ENCODE results near the gene STPG4. TPM values are rescaled to one million over a fixed set of nuclear protein-coding genes. Genes with fewer than 3 reads are reported as not detected.
A peak's percentile ranks its signal among the peaks of the same experiment; 100 is the strongest.

STPG4 gene
- total RNA-seq, 4 donors from 2014 or later: 1.7 to 5.8 TPM; not detected in 2

DNA sequence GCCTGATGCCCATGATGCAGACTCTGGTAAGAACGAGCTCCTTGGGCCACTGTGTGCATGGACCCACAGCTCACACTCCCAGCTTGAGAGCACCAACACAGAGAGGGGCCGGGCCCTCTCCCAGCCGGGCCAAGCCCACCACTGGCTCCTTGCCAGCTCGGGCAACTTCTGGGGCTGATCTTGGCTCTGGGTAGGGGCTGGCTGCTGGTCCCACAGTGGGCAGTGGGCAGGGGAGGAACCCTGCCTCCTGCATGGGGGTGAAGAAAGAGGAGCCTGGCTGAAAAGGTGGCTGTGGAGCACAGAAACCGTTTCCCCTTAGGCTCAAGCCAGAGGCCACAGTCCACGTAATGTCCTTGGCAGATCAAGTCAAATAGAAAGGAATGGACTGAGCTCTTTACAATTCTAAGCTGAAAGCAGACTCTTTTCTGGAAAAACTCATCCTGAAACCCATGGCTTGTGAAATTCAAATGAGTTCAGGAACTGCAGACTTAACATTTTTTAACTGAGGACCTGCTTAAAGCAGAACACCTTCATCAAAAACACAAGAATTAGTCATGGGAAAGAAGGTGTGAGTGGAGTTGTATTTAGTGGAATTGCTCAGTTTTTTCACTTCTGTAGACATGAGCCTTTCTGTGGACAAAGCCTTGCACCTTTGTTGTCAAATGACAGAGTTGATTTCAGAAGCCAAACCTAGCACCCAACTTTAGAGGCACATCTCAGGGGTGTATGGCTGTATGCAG, 104.9 kb downstream of the STPG4 start:
- H3K4me1 ChIP-seq: peaks cover 0 to 2% (median 0%) of the 10 kb centered on the region in 4 donors
- TF ChIP-seq POLR2A (IDR thresholded peaks at IDR 0.05): no peak
- TF ChIP-seq, protein P1, sequence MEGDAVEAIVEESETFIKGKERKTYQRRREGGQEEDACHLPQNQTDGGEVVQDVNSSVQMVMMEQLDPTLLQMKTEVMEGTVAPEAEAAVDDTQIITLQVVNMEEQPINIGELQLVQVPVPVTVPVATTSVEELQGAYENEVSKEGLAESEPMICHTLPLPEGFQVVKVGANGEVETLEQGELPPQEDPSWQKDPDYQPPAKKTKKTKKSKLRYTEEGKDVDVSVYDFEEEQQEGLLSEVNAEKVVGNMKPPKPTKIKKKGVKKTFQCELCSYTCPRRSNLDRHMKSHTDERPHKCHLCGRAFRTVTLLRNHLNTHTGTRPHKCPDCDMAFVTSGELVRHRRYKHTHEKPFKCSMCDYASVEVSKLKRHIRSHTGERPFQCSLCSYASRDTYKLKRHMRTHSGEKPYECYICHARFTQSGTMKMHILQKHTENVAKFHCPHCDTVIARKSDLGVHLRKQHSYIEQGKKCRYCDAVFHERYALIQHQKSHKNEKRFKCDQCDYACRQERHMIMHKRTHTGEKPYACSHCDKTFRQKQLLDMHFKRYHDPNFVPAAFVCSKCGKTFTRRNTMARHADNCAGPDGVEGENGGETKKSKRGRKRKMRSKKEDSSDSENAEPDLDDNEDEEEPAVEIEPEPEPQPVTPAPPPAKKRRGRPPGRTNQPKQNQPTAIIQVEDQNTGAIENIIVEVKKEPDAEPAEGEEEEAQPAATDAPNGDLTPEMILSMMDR (IDR thresholded peaks at IDR 0.05): no peak
- H3K27ac ChIP-seq: no peak overlapping the region
- H3K4me3 ChIP-seq: no peak overlapping the region
- no peaks in the 10 kb centered on the region for H3K9me3 ChIP-seq
- no peak for DNase-seq
- H3K27me3 ChIP-seq: no peaks in the 10 kb centered on the region
- peaks cover 0 to 71% (median 0%) of the 10 kb centered on the region in 3 donors for H3K36me3 ChIP-seq

DNA sequence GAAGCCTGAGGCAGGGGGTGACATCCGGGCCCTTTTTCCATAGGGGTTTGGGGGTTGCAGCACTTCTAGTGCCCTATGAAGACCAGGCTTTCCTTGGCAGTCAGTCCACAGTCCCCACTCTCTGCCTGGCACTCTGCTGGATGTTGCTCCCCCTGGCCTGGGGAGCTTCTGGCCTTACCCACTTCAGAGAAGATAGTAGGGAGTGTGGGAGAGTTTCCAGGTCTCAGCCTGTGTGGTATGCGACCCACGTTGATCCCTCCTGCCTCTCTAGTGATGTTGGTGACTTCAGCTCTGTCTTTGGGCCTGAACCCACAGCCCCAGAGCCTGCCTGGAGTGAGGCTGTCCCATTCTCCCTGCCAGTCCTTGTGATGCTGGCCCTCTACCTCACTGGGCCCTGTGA, 105.6 kb downstream of the STPG4 start:
- no peak for DNase-seq
- Histone ChIP-seq H3K9me3 (no peaks in the 10 kb centered on the region), H3K4me1 (no peaks in the 10 kb centered on the region), H3K36me3 (peaks cover 0 to 78% (median 0%) of the 10 kb centered on the region in 3 donors), H3K27me3 (no peaks in the 10 kb centered on the region), H3K4me3 (no peak overlapping the region), H3K27ac (no peak overlapping the region)
- TF ChIP-seq, protein P1 (IDR thresholded peaks at IDR 0.05): no peak
- TF ChIP-seq POLR2A (IDR thresholded peaks at IDR 0.05): no peak

DNA sequence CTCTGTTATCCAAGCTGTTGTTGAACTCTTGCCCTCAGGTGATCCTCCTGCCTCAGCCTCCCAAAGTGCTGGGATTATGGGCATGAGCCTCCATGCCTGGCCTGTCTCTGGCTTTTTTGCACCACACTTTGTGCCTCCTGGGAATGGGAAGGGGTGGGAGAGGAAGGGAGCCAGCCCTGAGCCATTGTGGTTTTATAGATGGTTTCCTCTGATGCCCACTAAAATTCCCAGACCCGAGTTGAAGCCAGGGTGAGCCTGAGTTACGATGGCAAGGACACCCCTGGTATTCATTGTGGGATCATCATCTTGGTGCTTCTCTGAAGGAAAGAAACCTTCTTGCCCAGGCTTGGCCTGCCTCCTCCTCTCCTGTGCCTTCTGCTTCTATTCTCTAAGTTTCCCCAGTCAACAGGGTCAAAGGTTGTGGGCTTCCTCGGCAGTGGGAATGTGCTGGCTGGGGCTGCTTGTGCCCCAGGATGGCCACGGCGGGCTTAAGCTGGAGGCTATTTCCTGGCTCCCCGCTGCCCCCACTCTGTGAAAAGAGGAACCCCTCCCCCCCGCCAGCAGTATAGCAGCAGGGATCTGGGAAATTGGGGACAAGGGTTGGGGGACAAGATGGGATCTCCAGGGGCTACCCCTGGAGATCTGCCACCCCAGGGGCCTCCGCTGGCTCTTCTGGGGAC, 106.2 kb downstream of the STPG4 start:
- no peaks in the 10 kb centered on the region for H3K4me1 ChIP-seq
- peaks cover 0 to 81% (median 0%) of the 10 kb centered on the region in 3 donors for H3K36me3 ChIP-seq
- H3K27ac ChIP-seq: no peak overlapping the region
- TF ChIP-seq, protein P1 (IDR thresholded peaks at IDR 0.05): no peak
- no peak for TF ChIP-seq POLR2A (IDR thresholded peaks at IDR 0.05)
- DNase-seq: no peak
- no peaks in the 10 kb centered on the region for H3K27me3 ChIP-seq
- H3K4me3 ChIP-seq: no peak overlapping the region
- H3K9me3 ChIP-seq: no peaks in the 10 kb centered on the region

DNA sequence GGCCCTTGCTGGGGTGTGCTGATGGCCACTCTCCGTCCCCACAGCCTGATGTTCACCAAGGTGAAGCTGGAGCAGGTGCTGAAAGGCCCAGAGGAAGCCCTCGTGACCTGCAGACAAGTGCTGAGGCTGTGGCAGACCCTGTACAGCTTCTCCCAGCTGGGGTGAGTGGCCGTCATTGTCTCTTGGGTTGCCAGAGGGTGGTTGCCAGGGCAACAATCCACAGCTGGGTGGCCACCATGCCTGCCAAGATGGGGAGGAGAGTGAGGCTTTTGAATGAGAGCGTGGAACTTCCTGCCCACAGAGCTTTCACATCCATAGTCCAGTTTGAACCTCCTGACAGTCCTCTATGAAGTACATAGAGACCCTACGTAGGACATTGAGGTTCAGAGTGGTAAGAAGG, 108.8 kb downstream of the STPG4 start:
- no peak for DNase-seq
- Histone ChIP-seq H3K27ac (no peak overlapping the region), H3K4me3 (no peak overlapping the region), H3K4me1 (peaks cover 0 to 10% (median 0%) of the 10 kb centered on the region in 4 donors), H3K27me3 (no peaks in the 10 kb centered on the region), H3K36me3 (peaks cover 0 to 61% (median 0%) of the 10 kb centered on the region in 3 donors), H3K9me3 (no peaks in the 10 kb centered on the region)
- no peak for TF ChIP-seq POLR2A (IDR thresholded peaks at IDR 0.05)
- TF ChIP-seq, protein P1 (IDR thresholded peaks at IDR 0.05): no peak

DNA sequence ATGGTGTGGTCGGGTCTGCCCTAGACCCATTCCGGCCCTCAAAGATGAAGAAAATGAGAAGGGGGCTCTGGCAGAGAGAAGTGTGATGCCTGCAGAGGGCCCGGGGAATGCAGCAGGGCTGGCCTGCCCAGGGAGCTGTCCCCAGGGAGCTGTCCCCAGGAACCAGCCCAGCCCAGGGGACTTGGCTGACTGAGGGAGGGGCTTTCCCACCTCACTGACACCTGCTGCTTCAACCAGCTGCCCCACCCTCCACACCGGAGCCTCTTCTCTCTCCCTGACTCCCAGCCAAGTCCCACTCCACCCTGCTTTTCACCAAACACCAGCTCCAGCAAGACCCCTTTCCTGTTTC, 111.2 kb downstream of the STPG4 start:
- H3K27me3 ChIP-seq: no peaks in the 10 kb centered on the region
- peaks cover 0 to 47% (median 0%) of the 10 kb centered on the region in 3 donors for H3K36me3 ChIP-seq
- TF ChIP-seq, protein P1 (IDR thresholded peaks at IDR 0.05): no peak
- no peak for TF ChIP-seq POLR2A (IDR thresholded peaks at IDR 0.05)
- peak overlapping the region; percentile 17 to 79 (median 50) for H3K27ac ChIP-seq
- DNase-seq: no peak
- H3K9me3 ChIP-seq: no peaks in the 10 kb centered on the region
- H3K4me1 ChIP-seq: peaks cover 0 to 32% (median 2%) of the 10 kb centered on the region in 4 donors
- no peak overlapping the region for H3K4me3 ChIP-seq

Data from Peyer's patch (tissue), 4 donors.